Left cardiac atrium (tissue), 4 donors: ENCODE measurements around the gene POU2AF2. TPM values are rescaled to one million over a fixed set of nuclear protein-coding genes. Genes with fewer than 3 reads are reported as not detected.
A peak's percentile ranks its signal among the peaks of the same experiment; 100 is the strongest.
"Not testable (repeated sequence)": the region's sequence is repeated elsewhere in the genome, so short reads cannot be mapped to it uniquely, and the experiment has no call there.

Experiments used
- ATAC-seq, 2 donors: fragments of 200-7000 bp; cut with Tn5 transposase; one replicate each; pipeline ENCODE4 v1.9.1; 2020; ENCODE audit warnings: mild to moderate bottlenecking in 2 of 2, moderate library complexity in 2 of 2
- DNase-seq: peaks from one replicate; pipeline ENCODE4 v3.0.0-alpha.2; 2020
- intact Hi-C, 2 donors: fragments of 100-400 bp; cut with DNase I; formaldehyde crosslinking; loops; one replicate each; pipeline versions ENCODE4 v1.14.1 to v1.15.1; 2022 to 2023
- long read RNA-seq: library from polyadenylated mRNA; unstranded; transcript quantifications from one replicate; pipeline ENCODE4 v2.0.0, GENCODE V29; 2021
- total RNA-seq, 2 donors: library from RNA; stranded (reverse); fragmentation: NEBNext Ultra II Directional; extraction: Animal tissue kit (Norgen Biotek cat#: 25700); gene quantifications; one replicate each; pipeline ENCODE4 v1.2.1, GENCODE V29; 2021
- donor health status: DM: no; HTN: yes; CAD: no.
- donor health status: DM: no; HTN: yes; CAD: no; lungs with severe emphysema.
- donor health status: DM: yes; HTN: yes; CAD: no.
- donor health status: Dilated cardiomyopathy.

The POU2AF2 gene, protein sequence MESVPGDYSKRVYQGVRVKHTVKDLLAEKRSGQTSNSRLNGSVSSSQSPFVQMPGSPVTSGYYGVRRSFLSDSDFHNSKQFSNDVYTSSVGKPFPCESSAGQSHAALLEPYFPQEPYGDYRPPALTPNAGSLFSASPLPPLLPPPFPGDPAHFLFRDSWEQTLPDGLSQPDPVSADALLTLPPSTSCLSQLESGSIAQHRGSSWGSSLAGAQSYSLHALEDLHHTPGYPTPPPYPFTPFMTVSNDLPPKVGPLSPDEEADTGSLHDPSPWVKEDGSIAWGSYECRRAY
- not detected for total RNA-seq
- long read RNA-seq: 0 reads

- no peak for ATAC-seq
- no peak for DNase-seq
- intact Hi-C loops: no loop called here
Observed at GRCh38 chr11:111245425-111245824, at the start of gene POU2AF2. Gene POU2AF2, plus strand, starts transcription at chr11:111245725. Its CDS starts 129 bp downstream, at chr11:111245854.

- DNase-seq (no peak), ATAC-seq (no peak)
- intact Hi-C loops: no loop called here
Observed at GRCh38 chr11:111200010-111200534, 45.5 kb upstream of the POU2AF2 start.

- DNase-seq (no peak), ATAC-seq (no peak)
- intact Hi-C loops: no loop called here
Observed at GRCh38 chr11:111204211-111204610, 41.3 kb upstream of the POU2AF2 start.

- DNase-seq: no peak
- ATAC-seq: no peak
- intact Hi-C loops: no loop called here
Observed at GRCh38 chr11:111205632-111206385, 39.7 kb upstream of the POU2AF2 start.

GRCh38 chr11:111206472-111206871 is 39.1 kb upstream of the POU2AF2 start:
- no peak for DNase-seq
- ATAC-seq: peak in 1 of 2 donors; percentile 17
- intact Hi-C loops: no loop called here

- intact Hi-C loops: no loop called here
- DNase-seq: no peak
- ATAC-seq: no peak
Observed at GRCh38 chr11:111207213-111207612, 38.3 kb upstream of the POU2AF2 start.

DNA sequence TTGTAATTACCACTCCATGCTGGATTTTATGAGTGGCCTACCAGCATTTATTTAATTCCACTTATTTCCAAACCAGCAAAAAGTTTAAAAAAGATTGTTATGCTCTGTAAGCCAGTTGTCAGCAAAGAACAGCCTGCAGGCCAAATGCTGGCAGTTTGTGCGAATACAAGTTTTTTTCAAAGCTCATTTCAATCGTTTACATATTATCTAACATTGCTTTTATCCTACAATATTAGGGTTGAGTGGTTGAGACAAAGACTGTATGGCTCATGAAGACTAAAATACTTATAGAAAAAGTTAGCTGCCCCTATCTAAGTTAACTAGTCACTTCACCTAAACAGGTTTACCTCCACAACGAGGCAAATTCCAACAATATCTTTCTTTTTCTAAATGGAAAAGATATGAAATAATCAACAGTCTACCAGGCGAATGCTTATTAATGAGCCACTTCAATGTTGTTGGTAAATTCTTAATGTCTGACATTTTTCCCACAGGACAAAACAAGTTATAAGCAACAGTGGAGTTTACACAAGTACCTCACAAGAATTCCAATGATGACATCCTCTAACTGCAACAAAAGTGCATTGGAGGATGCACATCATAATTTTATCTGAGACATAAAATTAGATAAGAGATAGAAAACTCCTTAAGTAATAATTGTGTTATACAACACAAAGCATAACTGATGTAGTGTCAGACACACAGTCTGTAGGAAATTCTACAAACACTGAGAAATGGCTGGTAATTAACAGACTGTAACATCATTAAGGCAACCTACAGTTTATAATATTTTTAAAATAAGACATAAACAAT is 35.8 kb upstream of the POU2AF2 start:
- intact Hi-C loops: no loop called here
- DNase-seq (no peak), ATAC-seq (no peak)

DNA sequence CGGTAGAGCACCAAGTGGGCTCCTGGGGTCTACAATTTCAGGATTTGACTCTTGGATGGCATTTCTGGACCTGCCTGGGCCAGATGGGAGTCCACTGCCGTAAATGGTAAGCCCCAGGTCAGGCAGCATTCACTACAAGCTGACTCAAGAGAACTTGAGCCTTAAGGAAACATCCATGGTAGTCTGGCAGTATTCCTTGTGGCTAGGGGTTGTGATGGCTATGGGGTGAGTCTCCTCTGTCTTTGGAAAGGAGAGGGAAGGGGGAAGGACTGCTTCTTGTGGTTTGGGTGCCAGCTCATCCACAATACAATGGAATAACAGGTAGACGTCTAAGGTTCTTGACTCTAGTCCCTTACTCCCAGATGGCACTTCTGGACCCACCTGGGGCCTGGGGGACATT is 32.3 kb upstream of the POU2AF2 start:
- ATAC-seq (no peak), DNase-seq (no peak)
- intact Hi-C loops: no loop called here

DNA sequence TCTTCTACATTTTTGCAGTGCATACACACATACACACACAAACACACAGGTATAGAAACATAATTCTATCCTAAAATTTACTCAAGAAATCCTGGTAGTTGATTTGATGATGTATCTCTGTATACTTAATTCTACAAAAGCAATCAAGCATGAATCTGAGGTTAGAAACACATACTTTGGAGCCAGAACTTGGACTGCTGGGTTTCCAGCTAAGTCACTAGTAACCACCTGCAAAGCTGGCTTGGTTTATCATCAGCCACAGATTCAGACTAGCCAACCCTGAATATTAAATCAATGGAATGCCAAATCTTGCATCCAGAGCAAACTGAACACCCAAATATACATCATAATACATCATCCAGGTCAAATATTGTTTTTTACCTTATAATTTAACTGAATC is 24.8 kb upstream of the POU2AF2 start:
- ATAC-seq (no peak), DNase-seq (no peak)
- intact Hi-C loops: no loop called here

DNA sequence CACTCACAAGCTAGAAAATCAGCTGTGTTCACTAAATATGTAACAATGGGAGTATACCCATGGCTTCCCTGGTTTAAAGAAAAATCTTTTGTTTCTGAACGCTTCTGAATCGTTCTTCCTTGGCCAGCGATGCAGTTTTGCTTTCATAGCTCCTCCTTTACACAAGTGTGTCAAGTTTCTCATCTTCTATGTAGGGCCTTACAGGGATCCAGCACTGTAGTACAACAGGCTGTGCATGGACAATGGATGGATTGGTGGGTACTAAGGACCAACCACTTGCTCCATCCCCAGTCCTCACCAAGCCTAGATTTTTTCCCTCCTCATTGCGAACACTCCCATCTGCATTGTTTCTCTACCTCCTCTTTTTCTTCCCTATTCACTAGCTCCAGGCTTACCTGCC is 24.3 kb upstream of the POU2AF2 start:
- ATAC-seq (no peak), DNase-seq (no peak)
- intact Hi-C loops: no loop called here

- ATAC-seq, intact Hi-C loops, DNase-seq: not testable (repeated sequence)
Observed at GRCh38 chr11:111221936-111222335, 23.6 kb upstream of the POU2AF2 start.

DNA sequence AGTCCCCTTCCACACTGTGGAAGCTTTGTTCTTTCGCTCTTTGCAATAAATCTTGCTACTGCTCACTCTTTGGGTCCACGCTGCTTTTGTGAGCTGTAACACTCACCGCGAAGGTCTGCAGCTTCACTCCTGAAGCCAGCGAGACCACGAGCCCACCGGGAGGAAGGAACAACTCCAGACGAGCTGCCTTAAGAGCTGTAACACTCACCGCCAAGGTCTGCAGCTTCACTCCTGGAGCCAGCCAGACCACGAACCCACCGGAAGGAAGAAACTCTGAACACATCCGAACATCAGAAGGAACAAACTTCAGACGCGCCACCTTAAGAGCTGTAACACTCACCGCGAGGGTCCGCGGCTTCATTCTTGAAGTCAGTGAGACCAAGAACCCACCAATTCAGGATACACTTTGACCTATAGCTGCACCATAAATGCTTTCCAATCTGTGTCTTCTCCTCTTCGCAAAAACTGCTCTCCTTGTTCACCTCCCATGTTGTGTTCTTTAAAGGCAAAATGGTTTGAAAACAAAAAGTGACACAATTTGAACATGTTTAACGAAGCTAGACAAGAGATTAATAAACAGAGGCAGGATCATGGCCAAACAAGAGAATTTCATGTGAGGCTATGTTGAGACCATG is 22.6 kb upstream of the POU2AF2 start:
- intact Hi-C loops, ATAC-seq, DNase-seq: not testable (repeated sequence)

DNA sequence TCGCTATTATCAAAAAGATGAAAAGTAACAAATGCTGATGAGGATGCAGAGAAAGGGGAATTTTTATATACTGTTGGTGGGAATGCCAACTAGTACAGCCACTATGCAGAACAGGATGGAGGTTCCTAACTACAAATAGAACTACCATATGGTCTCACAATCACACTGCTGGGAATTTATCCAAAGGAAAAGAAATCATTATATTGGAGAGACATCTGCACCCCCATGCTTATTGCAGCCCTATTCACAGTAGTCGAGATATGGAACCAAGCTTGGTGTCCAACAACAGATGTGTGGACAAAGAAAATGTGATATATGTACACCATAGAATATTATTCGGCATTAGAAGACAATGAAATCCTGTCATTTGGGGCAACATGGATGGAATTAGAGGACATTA is 19.6 kb upstream of the POU2AF2 start:
- no peak for DNase-seq
- intact Hi-C loops: no loop called here

DNA sequence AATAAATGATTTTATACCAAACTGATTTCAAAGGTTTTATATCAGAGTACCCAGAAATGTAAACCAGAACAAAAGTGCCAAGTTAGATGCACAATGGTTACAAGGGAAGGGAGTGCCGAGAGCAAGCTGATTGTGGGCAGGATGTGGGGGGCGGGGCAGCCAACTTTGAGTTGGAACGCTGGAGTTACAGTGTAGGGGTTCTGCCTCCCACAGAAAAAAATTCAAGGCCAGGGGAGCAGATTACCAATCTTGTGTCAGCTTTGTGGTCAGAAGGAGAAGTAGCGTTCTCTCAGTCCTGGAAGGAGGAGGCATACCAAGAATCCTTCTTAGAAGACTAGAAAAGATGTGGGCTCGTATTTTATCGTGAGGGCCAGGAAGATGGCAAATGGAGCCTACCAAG is 15.9 kb upstream of the POU2AF2 start:
- ATAC-seq (no peak), DNase-seq (no peak)
- intact Hi-C loops: loop anchor here in 1 of 2 donors (5.0 to 10.0 kb wide), 2 partner anchors 775 to 1027 kb away; no protein-coding TSS in a partner anchor

More for the DNA sequence above, 19.6 kb upstream of the POU2AF2 start:
- no peak for ATAC-seq

- DNase-seq: no peak
- intact Hi-C loops: loop anchor here in 1 of 2 donors (5.0 to 10.0 kb wide), 2 partner anchors 775 to 1028 kb away; no protein-coding TSS in a partner anchor
- peak; percentile 49 to 53 for ATAC-seq
Observed at GRCh38 chr11:111230122-111230465, 15.4 kb upstream of the POU2AF2 start.

DNA sequence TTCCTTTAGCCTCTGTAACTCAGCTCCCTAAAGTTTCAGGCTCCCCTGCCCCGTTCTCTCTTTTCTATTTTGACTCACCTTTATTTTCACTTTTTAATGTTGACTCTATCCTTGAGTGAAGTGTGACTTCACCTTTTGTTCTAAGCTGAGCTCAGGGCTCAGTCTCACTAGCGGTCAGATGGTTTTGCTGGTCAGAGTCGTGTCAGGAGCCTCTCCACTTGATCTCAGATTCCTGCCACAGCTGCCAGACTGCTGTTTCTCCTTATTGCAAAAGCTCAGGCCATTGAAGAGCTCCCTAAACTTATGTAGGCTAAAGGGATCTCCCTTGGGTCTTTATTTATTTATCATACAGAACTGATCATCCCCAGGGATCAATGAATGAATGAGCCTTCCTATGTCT is 13.7 kb upstream of the POU2AF2 start:
- ATAC-seq (no peak), DNase-seq (no peak)
- intact Hi-C loops: loop anchor here in 1 of 2 donors (5.0 to 10.0 kb wide), 2 partner anchors 777 to 1030 kb away; no protein-coding TSS in a partner anchor

DNA sequence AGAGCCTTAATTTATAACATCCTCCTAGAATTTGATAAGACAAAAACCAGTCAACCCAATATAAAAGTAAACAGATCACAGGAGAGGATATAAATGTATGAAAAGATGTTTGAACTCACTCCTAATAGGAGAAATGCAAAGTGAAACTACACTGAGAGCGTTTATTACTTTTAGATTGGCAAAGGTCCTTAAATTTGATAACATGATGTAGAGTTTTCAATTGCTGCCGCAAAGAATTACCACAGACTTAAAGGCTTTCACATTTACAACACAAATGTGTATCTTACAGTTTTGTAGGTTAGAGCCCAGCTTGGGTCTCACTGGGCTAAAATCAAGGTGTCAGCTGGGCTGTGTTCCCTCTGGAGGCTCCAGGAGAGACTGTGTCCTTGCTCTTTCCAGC is 9.1 kb upstream of the POU2AF2 start:
- intact Hi-C loops: loop anchor here in 1 of 2 donors (10.0 kb wide), 1 partner anchor 782 kb away; no protein-coding TSS in a partner anchor
- ATAC-seq (no peak), DNase-seq (no peak)

DNA sequence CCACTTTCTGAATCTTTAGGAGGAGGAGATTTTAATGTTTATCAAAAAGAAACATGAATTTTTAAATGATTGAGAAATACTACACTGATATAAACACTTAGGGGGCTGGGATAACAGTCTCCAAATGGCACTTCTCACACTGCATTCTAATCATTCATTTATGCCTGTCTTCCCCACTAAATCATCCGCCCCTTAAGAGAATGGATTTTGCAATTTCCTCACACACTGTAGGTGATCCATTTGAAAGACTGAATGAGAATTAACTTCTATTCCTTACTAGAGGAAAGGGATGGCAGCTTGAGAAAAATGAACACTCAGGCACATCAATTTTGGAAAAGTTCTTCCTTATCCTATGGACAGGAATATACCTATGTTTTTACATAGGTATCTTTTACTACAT is 7.6 kb upstream of the POU2AF2 start:
- DNase-seq (no peak), ATAC-seq (no peak)
- intact Hi-C loops: loop anchor here in 1 of 2 donors (10.0 kb wide), 1 partner anchor 783 kb away; no protein-coding TSS in a partner anchor

DNA sequence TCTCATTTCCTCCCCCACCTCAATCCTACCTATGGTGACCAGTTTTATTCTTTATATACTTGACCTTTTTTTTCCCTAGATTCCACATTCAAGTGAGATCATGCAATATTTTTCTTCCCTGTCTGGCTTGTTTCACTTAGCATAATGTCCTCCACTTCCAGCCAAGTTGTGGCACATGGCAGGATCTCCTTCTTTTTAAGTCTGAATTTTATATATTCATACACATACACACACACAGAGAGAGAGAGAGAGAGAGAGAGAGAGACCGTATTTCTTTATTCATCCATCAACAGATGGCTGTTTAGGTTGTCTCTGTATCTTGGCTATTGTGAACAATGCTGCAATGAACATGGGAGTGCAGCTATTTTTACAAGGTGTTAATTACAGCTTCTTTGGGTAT is 1.4 kb downstream of the POU2AF2 start:
- ATAC-seq: no peak
- DNase-seq: no peak
- intact Hi-C loops: no loop called here
